Muscle of arm (tissue), 12 donors: ENCODE data around the gene ADGRV1. TPM values are rescaled to one million over a fixed set of nuclear protein-coding genes. Genes with fewer than 3 reads are reported as not detected.

Source experiments
- DNase-seq: peaks from one replicate; pipeline ENCODE4 v3.0.0-alpha.2; 2013
- polyA plus RNA-seq, 12 donors: library from polyadenylated mRNA; unstranded; fragments of 120-200 nt; gene quantifications; one replicate each; pipeline ENCODE4 v1.2.1, GENCODE V29; 2013; ENCODE audit not compliant: insufficient read length in 12 of 12

The ADGRV1 gene
- polyA plus RNA-seq, 12 donors, result 0.84 to 4.3 (median 1.3) TPM; not detected in 2

DNA sequence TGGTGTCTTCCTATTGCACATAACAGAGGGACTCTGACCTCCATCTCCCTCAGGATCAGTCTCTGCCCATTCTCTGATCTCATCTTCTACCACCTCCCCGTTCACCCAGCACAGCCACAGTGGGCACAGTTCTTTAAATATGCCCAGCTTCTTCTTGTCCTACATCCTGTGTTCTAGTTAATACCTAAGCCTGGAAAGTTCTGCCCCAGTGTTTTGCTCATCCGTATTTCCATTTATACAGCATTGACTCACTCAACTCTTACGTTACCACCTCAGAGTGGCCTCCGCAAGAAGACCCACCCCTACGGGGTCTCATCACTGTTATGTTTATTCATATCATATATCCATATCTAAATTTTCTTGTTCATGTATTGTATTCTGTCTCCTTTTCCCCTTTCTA is 315.5 kb downstream of the ADGRV1 start:
- no peak for DNase-seq

DNA sequence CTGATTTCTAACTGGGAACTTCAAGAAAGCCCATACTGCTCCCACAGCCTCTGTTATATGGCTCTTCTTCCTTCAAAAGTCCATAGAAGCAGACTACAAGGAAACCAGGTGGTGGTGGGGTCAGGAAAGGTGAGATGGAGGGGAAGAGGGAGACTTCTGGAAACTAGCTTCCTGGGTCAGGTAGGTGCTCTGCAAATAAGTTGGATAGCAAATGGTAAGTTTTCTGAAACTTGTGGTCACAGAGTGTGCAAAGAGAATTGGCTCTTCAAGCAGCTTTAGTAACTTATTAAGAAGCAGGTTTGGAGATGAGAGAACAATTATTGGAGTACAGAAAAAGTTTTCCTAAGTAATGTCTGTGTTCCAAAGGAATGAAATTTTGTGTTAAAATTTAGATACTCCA is 316.9 kb downstream of the ADGRV1 start:
- DNase-seq, result no peak

DNA sequence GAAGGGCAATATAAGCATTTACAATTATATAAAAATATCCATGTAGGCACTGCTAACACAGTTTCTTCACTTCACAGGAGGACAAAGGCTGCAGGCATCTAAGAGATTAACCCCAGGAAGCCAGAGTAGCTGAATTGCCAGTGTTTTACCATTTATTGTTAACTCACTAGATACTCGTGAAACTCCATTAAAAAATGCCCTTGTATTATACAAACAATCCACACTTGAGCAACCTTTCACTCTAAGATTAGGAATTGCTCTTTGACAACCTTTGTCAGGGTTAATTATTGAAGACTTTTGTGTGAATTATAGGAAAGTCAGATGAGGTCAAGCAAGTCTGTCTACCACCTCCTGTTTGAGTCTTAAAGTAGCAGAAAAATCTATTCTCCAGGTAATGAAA is 317.8 kb downstream of the ADGRV1 start:
- DNase-seq, result no peak

DNA sequence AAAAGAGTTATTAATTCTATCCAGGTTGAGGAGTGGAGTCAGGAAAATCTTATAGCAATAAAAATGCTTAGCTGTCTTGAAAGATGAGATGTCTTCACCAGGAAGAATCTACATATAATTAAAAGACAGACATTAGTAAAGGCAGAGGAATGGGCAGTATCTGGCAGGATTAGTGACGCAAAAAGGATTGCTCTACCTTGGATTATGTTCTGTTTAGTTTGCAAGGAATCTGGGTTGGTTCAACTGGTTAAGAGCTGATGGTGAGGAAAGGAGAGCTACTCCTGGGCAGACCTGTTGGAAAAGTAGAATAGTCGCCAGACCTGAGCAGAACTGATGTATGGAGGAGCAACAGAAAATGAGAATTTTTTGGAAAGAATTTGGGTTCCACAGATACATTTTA is 318.5 kb downstream of the ADGRV1 start:
- no peak for DNase-seq

DNA sequence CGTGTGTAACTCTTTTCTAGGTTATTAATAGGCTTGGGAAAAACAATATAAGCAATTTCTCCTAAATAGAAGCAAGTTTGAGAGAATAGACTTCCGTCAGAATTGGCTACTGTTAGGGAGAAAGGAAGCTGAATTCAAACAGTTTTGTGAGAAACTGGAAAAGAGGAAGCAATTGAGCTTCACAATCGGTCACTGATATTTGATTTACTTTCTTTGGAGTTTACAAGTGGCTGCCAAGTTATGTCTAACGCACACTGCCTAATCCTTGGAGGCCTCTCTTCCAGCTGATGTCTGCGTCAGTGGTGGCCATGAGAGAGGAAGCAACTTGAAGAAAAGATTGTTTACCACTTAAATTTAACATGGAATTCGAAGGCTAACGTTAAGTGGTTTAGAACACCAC is 319.5 kb downstream of the ADGRV1 start:
- no peak for DNase-seq

DNA sequence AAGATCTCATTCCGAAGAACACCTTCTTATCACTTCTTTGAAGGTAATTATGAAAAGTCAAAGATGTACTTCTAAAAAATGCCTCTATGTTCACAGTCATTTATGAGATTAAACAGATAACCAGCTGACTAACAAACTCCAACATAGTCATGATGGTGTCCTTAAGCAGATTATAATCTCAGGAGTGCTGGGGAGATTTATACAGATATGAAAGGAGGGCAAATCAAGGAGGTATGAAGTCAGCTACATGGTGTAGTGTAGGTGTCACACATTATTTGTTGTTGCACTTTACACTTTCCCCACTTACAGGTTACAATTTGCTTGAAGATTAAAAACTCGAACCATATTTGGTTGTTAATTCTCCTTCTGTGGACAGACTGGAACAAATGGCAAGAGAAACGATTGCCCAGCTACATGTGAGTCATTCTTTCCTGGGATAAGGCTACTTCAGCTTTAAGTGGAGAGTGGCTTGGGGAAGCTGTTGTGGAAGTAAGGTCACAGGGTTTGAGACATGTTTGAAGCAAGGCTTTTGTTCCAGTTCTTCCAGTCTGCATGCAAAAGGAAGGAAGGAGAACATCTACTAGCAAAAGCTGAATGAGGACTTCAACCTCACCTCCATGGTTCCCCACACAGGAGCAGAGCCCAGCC is 320.1 kb downstream of the ADGRV1 start:
- DNase-seq, result no peak

DNA sequence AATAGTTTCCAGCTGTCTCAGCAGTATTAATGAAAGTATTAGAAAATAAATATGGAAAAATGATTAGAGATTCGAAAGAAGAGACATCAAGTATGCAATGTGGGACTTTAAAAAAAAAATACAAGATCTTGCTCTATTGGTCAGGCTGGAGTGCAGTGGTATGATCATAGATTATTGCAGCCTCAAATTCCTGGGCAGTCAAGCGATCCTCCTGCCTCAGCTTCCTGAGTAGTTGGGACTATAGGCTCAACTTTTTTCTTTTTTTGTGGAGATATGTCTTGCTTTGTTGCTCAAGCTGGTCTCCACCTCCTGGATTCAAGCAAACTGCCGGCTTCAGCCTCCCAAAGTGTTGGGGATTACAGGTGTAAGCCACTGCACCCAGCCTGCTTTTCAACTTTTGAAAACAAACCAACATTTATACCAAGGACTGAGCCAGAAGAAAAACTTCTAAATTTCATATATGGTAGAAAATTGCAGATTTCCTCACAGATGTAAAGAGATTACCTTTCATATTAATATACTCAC is 323.1 kb downstream of the ADGRV1 start:
- DNase-seq, result no peak

DNA sequence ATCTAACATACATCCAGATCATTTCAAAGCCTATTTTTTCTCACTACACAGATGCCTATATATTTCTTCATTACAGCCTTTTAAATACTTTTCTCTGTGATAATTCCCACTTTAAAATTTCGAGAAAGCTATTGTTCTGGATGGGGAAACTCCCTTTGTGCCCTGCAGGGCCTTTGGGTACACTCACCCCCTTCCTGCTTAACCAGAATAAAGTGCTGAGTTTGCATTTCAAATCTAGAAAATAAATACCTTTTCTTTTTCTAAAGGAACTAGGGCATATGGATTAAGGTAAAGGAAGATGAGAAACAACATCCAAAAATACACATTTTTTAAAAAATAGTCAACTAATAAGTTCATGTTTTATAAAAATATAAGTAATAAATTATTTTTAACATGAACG is 323.9 kb downstream of the ADGRV1 start:
- DNase-seq, result no peak

DNA sequence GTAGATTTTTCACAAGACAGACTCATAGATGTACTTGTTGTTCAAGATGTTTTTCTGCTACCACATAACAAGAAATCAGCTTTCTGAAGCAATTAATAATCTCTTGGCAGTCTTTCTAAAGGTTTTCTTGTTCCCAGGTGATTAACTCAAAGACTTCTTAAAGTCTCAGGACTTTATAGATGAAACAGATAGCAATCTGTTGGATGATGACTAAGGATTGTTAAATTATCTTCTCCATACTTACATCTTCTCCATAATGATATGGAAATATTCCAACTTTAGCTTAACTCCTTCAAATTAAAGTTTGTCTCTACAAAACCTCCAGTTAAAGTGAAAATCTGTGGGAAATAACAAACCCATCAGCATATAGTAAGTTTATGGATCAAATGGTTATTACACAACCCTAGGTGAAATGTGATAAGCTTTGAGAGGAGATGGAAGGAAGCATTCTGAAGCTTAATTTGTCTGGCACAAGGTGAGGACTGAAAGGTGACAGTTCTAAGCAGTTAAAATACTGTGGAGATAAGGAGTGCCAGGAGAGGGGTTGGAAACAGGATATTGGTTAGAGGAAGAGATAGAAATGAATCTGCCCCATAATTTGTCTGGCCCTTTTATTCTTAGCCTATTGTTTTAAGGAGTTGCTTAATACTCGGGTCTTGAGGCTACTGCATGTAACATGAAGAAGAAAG is 326.7 kb downstream of the ADGRV1 start:
- no peak for DNase-seq

DNA sequence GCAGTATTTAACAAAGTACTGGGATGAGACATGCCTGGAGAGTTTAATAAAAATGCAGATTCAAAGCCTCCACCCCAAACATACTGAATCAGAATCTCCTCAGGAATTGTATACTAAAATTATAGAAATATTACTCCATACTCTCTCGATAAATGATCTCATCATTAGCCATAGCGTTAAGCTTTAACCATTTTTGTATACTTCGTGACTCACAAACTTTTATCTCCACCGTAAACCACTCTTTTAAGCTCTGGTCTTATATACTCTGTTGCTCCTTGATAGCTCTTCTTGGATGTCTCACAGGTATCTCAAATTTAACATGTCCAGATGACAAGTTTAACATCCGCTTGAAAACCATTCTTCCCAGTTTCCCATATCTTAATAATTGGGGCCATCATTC is 327.8 kb downstream of the ADGRV1 start:
- no peak for DNase-seq

DNA sequence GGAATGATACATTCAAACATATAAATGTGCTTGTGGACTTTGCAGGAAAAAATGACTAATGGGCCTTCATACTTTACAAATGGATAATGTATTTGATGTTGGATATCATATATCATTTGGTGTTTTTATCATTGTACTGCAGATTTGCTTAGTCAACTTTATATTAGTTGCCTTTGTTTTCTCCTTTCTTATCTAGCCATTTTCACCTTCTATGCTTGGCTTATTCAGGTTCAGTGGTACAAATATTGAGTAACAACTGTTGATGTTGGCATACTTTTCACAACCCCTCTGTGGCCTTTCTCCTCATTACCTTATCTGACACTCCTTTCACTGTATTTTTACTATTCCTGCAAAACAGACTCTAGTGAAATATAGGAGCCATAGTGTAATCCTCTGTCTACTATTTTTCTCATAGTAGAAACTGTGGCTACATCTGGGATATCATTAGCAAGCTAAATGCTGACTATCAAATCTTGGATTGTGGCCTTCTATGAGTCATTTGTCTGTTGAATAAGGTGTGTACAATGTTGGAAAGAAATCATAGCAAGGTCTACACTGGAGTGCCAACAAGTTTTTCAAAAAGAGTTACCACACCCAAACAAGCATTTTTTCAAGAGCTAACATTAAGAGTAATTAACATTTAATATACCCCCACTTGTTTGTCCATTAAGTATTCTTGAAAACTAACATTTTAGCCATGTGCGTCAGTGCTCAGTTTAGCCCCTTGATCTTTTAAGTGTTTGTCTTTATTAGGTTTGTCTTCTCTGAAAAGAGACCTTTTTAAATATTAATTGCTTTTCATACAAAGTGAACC is 330.1 kb downstream of the ADGRV1 start:
- DNase-seq, result no peak

DNA sequence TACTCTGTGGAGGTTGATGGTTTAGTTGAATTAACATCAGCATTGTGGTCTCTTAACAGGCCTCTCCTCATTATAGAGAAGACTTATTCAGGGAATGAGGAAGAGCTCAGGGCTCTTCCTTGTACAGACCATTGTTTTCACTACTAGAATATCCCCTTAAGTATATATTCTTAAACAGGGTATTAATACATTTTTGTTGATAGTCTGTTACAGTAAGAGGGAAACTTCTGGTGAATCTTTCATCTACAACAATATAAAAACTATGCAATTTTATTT is 330.7 kb downstream of the ADGRV1 start:
- DNase-seq, result no peak

DNA sequence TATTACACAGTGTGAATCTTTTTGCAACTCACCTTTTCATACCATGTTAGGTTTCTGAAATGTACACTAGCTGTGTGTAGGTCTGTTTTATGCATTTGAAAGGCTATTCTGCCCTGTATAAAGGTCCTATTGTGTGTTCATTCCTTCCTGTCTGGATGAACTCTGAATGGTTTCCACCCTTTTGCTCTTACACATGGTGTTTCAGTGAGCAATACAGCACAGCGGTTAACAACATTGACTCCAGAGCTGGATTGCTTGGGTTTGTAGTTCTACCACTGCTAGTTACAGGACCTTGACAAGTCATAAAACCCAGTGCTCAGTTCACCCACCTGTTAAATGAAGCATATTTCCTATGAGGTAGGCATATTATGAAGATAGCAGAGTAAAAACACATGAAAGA is 331.6 kb downstream of the ADGRV1 start:
- DNase-seq, result no peak

DNA sequence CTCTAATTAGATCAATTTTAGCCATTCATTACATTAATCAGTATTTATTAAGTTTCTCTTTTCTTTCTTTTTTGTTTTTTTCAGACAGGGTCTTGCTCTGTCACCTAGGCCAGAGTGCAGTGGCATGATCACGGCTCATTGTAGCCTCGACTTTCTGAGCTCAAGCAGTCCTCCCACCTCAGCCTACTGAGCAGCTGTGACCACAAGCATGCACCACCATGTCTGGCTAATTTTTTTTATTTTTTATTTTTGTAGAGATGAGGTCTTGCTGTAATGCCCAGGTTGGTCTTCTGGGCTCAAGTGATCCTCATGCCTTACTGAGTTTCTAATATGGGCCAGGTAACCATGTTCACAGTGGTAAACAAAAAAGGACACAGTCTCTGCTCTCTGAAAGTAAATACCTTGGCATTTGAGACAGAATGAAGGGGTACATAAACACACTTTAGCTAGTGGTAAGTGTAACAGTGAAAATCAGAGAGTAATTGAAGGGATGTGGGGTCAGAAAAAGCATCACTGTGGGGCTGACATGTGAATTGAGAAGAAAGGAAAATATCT is 336.3 kb downstream of the ADGRV1 start:
- DNase-seq, result no peak

DNA sequence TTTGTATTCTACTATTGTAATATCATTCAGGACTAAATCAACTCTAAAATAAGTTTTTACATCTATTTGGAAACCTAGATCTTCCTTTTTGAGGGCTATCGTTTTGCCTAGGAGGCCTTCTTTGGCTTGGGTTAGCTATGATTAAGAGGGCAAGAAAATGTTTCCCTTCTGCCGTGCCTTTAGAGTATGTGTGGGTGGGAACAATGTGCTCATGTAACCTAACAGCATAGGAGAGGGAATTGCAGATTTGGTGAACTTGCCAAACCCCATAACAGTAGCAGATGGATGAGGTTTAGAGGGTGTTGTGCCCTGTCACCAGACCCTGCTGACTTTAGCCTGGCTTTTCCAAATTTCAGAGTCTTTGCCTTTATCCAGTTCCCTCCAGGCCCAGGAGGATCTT is 339.0 kb downstream of the ADGRV1 start:
- no peak for DNase-seq

DNA sequence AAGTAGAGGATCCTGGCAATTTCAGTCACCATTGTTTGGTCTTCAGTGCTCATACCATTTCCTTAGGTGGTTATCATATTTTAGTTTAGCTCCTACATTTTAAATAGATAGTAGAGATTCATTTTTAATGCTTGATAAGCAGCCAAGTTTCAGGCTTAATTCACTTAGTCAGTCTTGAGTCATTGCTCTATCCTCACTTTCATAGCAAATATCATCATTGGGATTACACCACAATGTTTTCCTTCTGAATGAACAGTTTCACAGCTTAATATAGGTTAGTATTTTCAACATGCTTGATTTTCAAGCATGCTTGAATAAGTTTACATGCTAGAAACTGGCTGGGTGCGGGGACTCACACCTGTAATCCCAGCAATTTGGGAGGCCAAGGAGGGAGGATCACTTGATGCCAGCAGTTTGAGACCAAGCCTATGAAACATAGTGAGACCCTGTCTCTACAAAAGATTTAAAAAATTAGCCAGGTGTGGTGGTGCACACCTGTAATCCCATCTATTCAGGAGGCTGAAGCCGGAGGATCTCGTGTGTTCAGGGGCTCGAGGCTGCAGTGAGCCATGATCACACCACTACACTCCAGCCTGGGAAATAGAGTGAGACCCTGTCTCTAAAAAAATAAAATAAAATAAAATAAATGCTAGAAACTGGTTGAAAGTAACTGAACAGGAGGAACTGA is 339.9 kb downstream of the ADGRV1 start:
- no peak for DNase-seq

DNA sequence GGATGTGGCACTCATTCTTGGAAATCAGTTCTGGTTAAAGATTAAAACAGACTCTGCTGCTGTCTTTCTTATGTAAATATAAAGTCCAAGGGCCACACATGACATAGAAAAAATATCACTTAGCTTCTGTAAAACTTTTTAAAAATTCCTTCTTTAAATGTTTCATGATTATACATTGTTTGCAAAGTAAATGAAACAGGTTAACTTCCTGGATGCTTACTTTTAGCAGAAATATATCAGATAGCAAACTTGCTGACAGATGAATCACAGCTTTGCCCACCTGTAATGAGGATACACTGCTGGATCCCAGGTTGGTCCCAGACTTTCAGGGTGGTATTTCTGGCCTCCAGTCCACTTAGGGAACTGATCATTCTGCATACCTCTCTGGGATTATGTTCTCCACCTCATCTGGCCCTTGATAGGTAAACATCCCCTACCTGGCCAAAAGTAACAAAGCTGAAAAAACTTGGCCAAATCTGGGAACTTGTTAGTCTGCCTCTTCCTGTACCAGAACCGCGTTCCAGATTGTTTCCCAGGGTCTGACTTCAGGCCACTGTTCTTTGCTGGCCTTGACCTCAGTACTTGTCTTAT is 340.5 kb downstream of the ADGRV1 start:
- no peak for DNase-seq

DNA sequence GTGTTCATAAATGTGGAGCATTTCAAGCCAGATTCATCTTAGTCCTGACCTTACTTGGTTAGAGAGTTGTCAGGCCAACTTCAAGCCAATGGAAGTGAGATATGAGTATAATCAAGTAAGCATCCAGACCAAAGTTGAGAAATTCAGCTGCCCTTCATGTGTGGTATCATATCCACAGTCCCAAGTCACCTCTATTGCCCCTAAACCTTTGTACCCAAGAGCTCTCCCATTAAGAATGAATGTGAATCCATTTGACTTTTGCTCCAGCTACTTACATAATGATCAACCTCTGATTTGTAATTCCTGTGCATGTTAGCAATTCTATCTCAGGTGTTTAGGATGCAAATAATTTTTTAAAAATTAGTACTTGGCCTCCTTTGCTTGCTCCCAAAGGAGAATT is 342.7 kb downstream of the ADGRV1 start:
- no peak for DNase-seq

DNA sequence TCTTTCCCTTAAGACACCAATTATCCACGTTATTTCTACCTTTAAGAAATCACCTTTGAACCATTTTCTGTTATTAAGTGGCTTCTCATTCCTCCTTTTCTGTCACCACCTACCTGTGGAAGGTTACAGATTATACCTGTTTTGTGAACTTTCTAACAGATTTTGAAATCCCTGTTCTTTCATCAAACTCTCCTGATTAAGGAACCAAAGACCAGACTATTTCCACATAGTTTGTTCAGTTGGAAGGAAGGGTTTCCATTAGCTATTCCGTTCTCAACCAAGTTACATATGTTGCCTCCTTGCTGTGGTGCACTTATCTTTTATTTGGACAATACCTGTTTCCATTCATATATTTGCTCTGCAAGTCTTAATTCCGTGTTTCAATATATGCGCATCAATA is 343.6 kb downstream of the ADGRV1 start:
- DNase-seq, result no peak

DNA sequence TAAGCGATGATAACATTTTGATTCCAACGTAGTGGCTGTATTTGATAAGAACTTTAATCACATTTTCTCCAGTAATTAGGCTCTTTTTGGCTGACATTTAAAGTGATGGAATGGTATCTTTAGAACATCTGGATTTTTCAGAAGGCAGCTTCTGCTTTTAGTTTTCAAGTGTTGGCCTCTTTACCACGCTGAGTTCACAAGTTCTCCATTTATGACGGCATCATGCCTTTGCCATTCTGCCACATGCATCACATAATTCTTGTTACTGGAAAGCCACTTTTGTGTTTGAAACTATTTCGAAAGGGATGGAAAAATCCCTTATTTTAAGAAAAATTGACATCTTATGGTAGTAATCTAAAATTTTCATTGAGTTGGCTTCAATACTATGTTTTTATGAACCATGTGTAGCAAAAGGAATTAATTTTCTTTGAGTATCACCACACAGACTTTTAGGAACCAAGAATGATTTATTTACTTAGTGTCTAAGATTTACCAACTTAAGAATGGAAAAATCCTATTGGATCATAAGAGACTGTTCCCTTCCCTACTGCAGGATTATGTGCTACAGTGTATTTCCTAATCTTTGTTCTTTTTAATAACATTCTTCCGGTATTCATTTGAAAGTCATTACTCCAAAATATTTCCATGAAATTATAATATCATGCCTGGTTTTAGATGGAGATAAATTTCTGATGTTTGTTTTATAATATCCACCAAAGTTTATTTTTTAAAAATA is 344.2 kb downstream of the ADGRV1 start:
- no peak for DNase-seq

DNA sequence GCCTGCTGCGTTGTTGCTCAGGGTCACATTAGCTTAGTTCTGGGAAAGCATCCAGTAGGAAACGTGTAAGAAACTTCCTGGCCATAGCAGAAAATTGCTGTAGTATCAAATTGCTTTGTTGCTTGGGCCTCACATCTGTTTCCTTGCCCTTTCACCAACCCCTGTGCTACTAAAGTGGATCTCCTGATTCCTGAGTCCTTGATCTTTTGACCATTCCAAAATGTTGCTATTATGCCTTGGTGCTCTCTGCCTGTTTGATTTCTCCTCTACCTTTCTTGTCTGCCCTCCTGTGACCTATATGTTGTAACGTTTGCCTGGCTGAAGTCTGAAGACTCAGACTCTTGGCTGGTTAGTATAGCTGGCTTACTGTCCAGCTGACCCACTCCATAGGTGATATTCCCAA is 350.5 kb downstream of the ADGRV1 start:
- peak; percentile 39 for DNase-seq
